T-helper 22 cell (primary cell): Measurements from ENCODE around the gene LACTBL1.
"Not testable (repeated sequence)": the region's sequence is repeated elsewhere in the genome, so short reads cannot be mapped to it uniquely, and the experiment has no call there.

ENCODE experiments used
- DNase-seq: peaks from one replicate; pipeline ENCODE4 v3.0.0-alpha.2; 2020; ENCODE audit warnings: low read depth

The LACTBL1 gene

DNA sequence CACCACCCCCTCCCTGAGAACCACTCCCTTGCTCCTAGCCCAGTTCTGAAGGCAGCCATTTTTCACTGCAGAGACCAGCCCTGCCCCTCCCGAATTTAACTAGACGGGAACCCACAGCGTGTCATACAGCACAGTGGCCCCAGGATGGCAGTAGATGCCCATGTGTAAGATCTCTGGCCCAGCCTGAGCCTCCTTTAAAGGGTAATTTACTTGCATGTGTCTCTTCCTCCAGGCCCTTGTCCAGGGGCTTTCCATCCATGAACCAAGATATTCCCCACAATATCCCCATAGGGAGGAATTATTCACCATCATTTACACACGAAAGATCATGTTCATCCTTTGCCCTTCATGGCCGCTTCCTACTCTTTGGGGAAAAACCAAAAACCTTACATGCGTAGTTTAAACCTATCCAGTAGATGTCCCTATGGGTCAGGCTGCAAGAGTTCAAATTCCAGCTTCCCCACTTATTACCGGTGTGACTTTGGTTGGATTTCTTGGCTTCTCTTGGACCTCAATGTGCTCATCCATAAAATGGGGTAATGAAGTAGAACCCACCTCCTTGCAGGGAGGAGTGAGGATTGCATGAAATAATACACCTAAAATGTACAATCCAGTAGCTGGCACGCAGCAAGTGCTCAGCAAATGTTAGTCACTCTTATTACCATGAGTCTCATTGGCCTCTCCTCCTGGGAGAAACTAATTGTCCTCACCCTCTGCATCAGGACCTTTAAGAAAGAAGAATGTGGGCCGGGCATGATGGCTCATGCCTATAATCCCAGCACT lies 4.0 kb upstream of the LACTBL1 start:
- no peak for DNase-seq

DNA sequence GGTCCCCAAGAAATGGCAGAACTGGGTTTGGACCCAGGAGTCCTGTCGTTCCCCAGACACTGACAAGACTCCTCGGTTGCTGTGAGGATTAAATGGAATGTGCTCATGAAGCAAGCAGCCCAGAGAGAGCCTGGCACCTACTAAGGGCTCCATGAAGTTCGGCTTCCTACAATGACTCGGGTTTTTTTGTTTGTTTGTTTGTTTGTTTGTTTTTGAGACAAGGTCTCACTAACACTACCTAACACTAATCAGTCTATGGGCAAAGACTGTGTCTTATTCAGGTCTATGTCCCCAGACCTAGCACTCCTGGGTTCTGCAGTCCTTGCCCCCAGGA lies 3.4 kb upstream of the LACTBL1 start:
- DNase-seq, result no peak

GRCh38 chr1:22975694-22976093 lies 3.0 kb upstream of the LACTBL1 start:
- no peak for DNase-seq

DNA sequence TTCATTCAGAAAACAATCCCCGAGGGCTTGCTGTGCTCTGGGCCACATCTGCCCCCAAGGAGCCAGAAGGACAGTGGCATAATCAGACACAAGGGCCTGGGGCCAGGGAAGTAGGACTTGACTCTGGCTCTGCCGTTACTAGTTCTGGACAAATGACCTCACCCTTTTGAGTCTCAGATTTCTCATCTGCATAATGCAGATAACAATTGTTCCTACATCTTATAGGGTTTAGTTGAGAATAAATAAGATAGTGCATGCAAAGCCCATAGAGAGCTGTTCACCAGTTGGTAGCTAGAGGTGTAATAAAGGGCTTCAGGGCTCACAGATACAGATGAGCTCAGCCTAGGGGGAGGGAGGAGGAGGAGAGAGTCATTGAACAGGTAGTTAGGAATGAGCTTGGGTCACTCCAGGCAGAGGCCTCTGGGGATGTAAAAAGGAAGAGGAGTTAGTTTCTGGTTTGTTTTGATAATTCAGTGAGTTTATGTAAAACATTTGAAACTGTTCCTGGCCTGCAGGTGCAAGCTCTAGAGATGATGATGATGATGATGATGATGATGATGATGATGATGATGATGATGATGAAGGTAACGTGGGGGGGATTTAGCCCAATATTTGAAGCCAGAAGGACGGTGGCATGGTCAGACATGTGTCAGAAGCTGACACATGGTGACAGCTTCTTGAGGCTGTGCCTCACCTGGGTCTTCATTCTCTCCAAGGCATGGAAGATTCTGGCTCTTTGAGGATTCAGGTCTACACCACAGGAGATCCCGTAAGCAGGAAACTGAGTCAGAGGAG lies 858 bp downstream of the LACTBL1 start:
- DNase-seq, result no peak

GRCh38 chr1:22971161-22971560 lies 1.5 kb downstream of the LACTBL1 start:
- DNase-seq, result no peak

GRCh38 chr1:22970096-22970495 lies 2.6 kb downstream of the LACTBL1 start:
- no peak for DNase-seq

GRCh38 chr1:22969304-22969709 lies 3.4 kb downstream of the LACTBL1 start:
- no peak for DNase-seq

DNA sequence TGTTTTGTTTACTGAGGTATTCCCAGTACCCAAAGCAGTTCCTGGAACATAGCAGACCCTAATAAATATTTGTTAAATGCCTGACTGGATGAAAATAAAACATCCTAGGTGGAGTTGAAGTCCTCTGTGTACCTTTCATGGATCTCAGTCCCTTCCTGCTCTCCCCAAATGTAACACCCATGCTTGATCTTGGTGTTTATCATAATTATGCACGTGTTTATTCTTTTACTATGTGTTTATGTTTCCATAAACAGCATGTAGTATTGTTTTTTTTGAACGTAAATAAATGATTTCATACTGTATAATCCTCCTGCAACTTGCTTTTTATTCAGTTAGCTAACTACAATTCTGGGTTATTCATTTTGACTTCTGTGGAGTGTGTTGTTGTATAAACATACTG lies 4.8 kb downstream of the LACTBL1 start:
- DNase-seq, result no peak

DNA sequence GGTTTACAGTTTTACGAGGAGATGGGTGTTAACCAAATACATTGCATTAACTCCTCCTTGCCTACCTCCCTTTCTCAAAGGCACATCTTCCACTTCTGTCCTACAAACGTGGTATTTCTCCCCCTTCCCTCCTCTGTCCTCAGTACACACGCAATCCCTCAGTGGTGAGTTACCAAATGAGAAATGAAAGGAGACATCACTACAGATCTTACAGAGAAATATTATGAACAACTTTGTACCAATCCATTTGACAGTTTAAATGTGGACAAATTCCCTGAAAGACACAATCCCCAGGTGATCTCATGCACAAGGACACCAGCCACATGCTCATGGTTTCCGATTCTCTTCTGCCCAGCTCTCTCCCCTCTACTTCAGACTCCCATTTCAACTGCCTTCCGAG lies 6.4 kb downstream of the LACTBL1 start:
- no peak for DNase-seq

GRCh38 chr1:22963044-22963677 lies 9.5 kb downstream of the LACTBL1 start:
- DNase-seq, result no peak

DNA sequence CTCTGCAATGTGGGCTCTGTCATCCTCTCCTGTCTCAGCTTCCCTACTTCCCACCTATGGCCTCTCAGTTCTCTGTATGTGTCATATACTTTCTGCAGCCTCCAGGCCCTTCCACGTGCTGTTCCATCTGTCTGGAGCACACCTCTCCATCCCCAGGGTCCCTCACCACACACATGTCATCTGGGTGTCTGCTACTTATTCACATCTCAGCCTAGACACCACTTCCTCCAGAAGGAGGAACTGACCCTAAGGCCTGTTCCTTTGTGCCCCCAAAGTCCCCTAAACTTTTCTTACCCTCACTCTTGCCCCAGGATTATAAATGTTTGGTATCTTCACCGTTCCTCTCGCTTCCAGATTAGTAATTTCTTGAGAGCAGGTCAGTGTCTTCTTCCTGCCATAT lies 10.1 kb downstream of the LACTBL1 start:
- no peak for DNase-seq

GRCh38 chr1:22959545-22960360 lies 12.9 kb downstream of the LACTBL1 start:
- no peak for DNase-seq

DNA sequence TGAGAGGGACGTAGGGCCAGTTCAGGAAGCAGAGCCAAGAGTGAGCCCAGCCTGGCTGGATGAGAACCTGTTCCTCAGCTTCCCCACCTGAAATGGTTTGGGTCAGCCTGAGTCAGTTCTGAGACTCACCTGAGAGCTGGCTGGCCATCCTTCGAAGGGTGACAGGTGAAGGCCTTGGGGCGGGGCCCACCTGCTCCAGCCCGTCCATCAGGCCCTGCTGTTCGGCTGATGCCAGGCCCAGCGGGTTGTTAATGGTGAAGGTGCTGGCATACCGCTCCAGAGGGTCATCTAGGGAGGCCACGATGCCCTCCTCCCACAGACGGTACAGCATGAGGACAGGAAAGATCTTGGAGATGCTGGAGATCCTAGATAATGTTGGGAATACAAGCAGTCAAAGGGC lies 14.1 kb downstream of the LACTBL1 start:
- DNase-seq, result no peak

- DNase-seq, result no peak
Observed at GRCh38 chr1:22957066-22957465, 15.6 kb downstream of the LACTBL1 start.

- DNase-seq, result no peak
Observed at GRCh38 chr1:22955146-22955545, 17.5 kb downstream of the LACTBL1 start.

DNA sequence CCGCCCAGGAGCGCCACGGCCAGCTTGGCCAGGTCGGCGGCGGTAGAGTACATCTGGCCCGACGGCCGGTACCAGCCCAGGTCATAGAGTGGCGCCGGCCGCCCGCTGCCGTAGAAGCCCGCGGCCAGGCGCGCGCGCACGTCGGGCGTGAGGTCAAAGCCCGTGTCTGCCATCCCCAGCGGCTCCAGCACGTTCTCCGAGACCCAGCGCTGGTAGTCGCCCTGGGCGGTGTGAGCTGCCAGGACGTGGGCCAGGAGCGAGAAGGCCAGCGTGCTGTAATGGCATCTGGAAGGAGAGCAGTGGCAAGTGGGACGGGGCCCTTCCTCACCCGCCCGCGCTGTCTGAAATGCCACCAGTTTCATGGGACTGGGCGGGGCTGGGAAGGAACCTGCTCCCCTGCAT lies 18.9 kb downstream of the LACTBL1 start:
- no peak for DNase-seq

DNA sequence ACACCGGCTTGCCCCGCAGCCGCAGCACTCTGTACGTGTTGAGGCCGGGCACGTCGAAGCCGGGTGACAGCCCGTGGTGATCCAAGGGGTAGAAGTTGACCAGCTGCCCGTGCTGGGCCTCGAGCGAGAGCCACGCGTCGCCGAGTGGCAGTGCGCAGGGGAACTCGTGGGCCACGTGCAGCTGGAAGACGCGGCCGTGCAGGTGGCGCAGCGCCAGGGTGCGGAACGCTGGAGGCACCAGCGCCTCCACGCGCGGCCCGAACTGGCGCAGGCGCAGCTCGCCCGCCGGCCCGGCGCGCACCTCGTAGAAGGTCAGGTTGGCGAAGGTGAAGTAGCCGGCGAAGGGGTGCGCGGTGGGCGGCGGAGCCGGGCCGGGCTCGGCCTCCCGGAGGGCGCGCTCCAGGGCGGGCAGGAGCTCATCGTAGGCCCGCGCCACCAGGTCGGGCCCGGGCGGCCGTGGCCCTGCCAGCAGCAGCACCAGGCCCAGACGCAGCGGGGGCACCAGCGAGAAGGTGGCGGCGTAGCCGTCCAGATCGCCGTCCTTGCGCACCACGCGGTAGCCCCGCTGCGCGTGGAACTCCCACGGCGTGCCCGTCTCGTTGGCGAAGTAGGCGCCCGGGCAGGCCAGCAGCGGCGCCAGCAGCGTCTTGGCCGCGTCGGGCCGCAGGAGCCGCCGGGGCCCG lies 19.5 kb downstream of the LACTBL1 start:
- no peak for DNase-seq

DNA sequence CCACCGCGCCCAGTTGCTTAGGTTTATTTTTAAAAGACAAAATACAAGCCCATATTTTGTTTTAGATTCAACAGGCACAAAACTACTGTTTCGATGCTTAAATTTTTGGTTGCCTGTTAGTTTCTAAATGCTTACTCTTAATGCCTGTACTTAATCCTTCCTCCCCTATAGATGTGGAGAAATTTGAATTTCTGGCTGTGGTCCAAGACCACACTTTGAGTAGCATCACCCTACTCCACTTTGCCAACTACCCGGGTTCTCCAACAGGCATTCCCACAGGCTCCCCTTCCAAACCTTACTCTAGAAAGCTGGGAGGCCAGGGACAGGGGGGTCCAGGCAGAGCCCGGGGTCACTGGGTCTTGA lies 20.0 kb downstream of the LACTBL1 start:
- no peak for DNase-seq

DNA sequence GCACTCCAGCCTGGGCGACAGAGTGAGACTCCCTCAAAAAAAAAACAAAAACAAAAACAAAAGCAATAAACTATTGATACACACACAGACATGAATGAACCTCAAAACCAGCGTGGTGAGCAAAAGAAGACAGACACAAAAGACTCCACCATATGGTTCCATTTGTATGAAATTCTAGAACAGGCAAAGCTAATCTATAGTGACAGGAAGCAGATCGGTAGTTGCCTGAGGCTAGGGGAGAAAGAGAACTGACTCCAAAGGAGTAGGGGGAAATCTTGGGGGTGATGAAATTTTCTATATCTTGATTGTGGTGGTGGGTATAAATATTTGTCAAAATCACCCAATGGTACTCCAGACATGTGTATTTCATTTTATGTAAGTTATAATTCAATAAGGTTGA lies 20.9 kb downstream of the LACTBL1 start:
- no peak for DNase-seq

DNA sequence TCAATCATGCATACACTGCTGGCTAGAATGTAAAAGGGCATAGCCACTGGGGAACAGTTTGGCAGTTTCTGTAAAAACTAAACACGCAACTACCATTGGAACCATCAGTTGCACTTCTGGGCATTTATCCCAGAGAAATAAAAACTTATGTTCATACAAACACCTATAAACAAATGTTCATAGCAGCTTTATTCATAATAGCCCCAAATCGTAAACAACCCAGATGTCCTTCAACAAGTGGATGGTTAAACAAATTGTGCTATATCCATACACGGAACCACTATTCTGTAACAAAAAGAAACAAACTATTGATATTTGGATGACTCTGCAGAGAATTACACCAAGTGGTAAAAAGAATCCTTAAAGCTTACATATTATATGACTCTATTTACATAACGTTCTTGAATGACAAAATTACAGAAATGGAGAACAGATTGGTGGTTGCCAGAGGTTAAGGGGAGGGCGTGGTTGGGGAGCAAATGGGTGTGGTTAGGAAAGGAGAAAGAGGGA lies 22.8 kb downstream of the LACTBL1 start:
- DNase-seq, result no peak

- DNase-seq, result not testable (repeated sequence)
Observed at GRCh38 chr1:22945171-22945570, 27.5 kb downstream of the LACTBL1 start.
